Stimulated activated CD4-positive, alpha-beta T cell treated with anti-CD3 and anti-CD28 coated beads, Interleukin-2, amount 100 ng/mL, for 24 hours (primary cell): ENCODE measurements around the gene GFPT2.

Source experiments
- DNase-seq, 2 donors: peaks; one replicate each; pipeline ENCODE4 v3.0.0-alpha.2; 2020

GFPT2 gene

DNA sequence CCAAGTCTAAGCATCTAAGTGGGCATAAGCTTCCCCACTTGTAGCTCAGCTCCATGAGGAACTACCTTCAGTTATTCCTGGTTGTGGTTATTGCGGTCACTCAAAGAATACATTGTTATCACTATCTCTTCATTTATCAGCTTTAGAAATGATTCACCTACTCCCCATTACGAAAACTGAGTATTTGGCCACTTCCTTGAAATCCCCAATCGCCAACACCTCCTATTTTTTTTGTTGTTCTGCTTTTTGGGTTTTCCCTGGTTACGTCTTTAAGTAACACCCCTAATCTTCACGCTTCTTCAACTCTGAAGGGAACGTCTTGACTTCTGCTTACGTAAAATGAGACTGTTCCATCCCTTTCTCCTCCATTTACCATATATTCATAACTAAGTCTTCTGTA is 81.9 kb downstream of the GFPT2 start:
- no peak for DNase-seq

DNA sequence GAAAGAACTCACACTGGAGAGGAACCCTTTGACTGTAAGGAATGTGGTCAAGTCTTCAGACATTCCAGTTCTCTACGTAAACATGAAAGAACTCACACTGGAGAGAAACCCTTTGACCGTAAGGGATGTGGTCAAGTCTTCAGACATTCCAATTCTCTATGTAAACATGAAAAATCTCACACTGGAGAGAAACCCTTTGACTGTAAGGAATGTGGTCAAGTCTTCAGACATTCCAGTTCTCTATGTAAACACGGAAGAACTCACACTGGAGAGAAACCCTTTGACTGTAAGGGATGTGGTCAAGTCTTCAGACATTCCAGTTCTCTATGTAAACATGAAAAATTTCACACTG is 93.9 kb downstream of the GFPT2 start:
- no peak for DNase-seq

DNA sequence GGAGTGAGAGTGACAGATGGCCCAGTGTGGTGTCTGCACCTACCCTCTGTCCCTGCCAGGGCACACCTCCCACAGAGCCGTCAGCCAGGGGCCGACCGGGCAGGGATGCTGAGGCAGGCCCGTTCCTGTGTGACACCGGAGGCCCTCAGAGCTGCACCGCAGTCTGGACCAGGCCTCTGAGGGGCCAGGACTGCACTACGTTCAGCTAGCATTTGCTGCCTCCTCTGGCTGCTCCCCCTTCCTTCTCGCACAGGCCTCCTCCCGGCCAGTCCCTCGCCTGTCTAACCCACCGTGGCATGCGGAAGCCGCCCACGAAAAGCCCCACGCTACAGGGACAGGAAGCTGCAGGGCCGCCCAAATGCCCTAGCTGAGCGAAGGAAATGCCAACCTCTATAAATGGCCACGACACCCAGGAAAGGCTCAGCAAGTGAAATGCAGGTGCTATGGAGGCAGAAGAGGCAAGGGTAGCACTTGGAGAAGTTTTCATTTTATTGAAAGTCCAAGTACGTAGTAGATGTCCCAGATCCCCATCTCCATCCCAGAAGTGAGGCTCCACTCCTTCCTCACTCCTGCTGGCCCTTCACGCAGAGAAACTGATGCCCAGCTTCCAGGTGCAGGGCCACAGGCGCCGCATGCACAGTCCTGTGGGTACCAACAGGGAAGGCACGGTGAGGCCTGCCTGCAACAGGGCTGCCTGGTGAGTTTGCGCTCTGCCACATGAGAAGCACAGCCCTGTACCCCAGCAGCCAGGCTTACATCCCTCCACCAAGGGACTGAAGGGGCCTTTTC is 99.9 kb downstream of the GFPT2 start:
- no peak for DNase-seq

DNA sequence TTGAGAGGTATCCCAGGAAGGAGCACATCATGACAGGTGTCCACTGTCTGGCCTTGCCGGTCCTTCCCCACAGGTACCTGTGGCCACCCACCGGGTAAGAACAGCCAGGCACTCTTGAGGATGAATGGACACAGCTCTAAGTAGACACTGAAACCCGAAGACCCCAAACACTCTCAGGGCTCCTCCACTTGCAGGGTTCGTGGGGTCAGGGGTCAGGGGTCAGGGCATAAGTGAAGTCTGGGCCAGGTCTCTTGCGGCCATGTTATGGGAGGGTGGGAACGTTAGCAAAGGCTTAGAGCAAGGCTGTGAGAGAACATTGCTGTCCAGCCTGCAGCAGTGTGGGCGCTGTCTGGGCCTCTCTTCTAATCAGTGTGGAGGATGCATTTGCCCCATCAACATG is 101.2 kb downstream of the GFPT2 start:
- DNase-seq, result no peak

DNA sequence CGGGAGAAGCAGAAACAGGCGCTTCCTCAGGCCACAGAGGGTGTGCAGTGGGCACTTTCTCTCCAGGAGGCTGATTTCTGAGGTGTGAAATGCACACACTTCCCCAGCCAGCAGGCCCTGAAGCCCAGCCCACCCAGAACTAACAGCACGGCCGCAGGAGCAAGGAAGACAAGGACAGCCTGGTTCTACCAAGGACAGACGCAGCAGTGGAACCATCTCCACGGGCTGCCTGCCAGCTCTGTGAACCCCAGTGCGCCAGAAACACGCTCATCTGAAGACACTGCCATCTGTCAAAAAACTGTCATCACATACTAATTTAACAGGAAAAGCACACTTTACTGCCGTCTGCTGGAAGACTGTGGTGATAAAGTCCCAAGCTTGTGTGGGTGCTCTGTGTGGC is 102.0 kb downstream of the GFPT2 start:
- DNase-seq, result no peak
